ENCODE results near the gene ZNF296. TPM values are rescaled to one million over a fixed set of nuclear protein-coding genes. Genes with fewer than 3 reads are reported as not detected.
"Not testable (repeated sequence)": the region's sequence is repeated elsewhere in the genome, so short reads cannot be mapped to it uniquely, and the experiment has no call there.

Gene ZNF296
- total RNA-seq, 1 donor from 2014 or later = 0.54 TPM

GRCh38 chr19:45121827-45122345, 45.6 kb upstream of the ZNF296 start:
- TF ChIP-seq CTCF (IDR thresholded peaks at IDR 0.05; ENCODE audit: unreplicated experiment) = no peak
- Mint-ChIP-seq H3K27ac (ENCODE audit: unreplicated experiment) (peak overlapping the region; percentile 76), H3K9me3 (ENCODE audit: unreplicated experiment) (no peaks in the 10 kb centered on the region), H3K4me3 (ENCODE audit: unreplicated experiment) (no peak overlapping the region), H3K27me3 (ENCODE audit: unreplicated experiment) (peaks cover 6% of the 10 kb centered on the region), H3K36me3 (ENCODE audit: low read depth, unreplicated experiment) (peaks cover 13% of the 10 kb centered on the region), H3K4me1 (ENCODE audit: unreplicated experiment) (peaks cover 14% of the 10 kb centered on the region)
- no peak for DNase-seq (ENCODE audit: low spot score)

GRCh38 chr19:45119582-45119981, 43.3 kb upstream of the ZNF296 start:
- Mint-ChIP-seq H3K9me3 (ENCODE audit: unreplicated experiment) (no peaks in the 10 kb centered on the region), H3K27ac (ENCODE audit: unreplicated experiment) (no peak overlapping the region), H3K4me3 (ENCODE audit: unreplicated experiment) (no peak overlapping the region), H3K4me1 (ENCODE audit: unreplicated experiment) (peaks cover 16% of the 10 kb centered on the region), H3K27me3 (ENCODE audit: unreplicated experiment) (peaks cover 12% of the 10 kb centered on the region), H3K36me3 (ENCODE audit: low read depth, unreplicated experiment) (peaks cover 13% of the 10 kb centered on the region)
- no peak for TF ChIP-seq CTCF (IDR thresholded peaks at IDR 0.05; ENCODE audit: unreplicated experiment)
- no peak for DNase-seq (ENCODE audit: low spot score)

- H3K4me1 Mint-ChIP-seq (ENCODE audit: unreplicated experiment) = peaks cover 16% of the 10 kb centered on the region
- H3K27me3 Mint-ChIP-seq (ENCODE audit: unreplicated experiment) = peaks cover 10% of the 10 kb centered on the region
- not testable (repeated sequence) for H3K4me3 Mint-ChIP-seq (ENCODE audit: unreplicated experiment); DNase-seq (ENCODE audit: low spot score); H3K27ac Mint-ChIP-seq (ENCODE audit: unreplicated experiment); H3K9me3 Mint-ChIP-seq (ENCODE audit: unreplicated experiment)
- H3K36me3 Mint-ChIP-seq (ENCODE audit: low read depth, unreplicated experiment) = peaks cover 11% of the 10 kb centered on the region
Measured at GRCh38 chr19:45118591-45119355, 42.5 kb upstream of the ZNF296 start.

- H3K4me1 Mint-ChIP-seq (ENCODE audit: unreplicated experiment) = peaks cover 16% of the 10 kb centered on the region
- DNase-seq (ENCODE audit: low spot score) = no peak
- H3K9me3 Mint-ChIP-seq (ENCODE audit: unreplicated experiment) = no peaks in the 10 kb centered on the region
- no peak for TF ChIP-seq CTCF (IDR thresholded peaks at IDR 0.05; ENCODE audit: unreplicated experiment)
- peaks cover 10% of the 10 kb centered on the region for H3K36me3 Mint-ChIP-seq (ENCODE audit: low read depth, unreplicated experiment)
- H3K27me3 Mint-ChIP-seq (ENCODE audit: unreplicated experiment) = peaks cover 10% of the 10 kb centered on the region
- H3K4me3 Mint-ChIP-seq (ENCODE audit: unreplicated experiment) = no peak overlapping the region
- H3K27ac Mint-ChIP-seq (ENCODE audit: unreplicated experiment) = no peak overlapping the region
Measured at GRCh38 chr19:45118106-45118505, 41.8 kb upstream of the ZNF296 start.

GRCh38 chr19:45117671-45118070, 41.4 kb upstream of the ZNF296 start:
- no peak for DNase-seq (ENCODE audit: low spot score)
- no peak overlapping the region for H3K4me3 Mint-ChIP-seq (ENCODE audit: unreplicated experiment)
- peaks cover 10% of the 10 kb centered on the region for H3K36me3 Mint-ChIP-seq (ENCODE audit: low read depth, unreplicated experiment)
- H3K27me3 Mint-ChIP-seq (ENCODE audit: unreplicated experiment) = peaks cover 10% of the 10 kb centered on the region
- TF ChIP-seq CTCF (IDR thresholded peaks at IDR 0.05; ENCODE audit: unreplicated experiment) = no peak
- no peaks in the 10 kb centered on the region for H3K9me3 Mint-ChIP-seq (ENCODE audit: unreplicated experiment)
- peaks cover 16% of the 10 kb centered on the region for H3K4me1 Mint-ChIP-seq (ENCODE audit: unreplicated experiment)
- H3K27ac Mint-ChIP-seq (ENCODE audit: unreplicated experiment) = no peak overlapping the region
